ENCODE data around the gene PACS2.

Gene PACS2

DNA sequence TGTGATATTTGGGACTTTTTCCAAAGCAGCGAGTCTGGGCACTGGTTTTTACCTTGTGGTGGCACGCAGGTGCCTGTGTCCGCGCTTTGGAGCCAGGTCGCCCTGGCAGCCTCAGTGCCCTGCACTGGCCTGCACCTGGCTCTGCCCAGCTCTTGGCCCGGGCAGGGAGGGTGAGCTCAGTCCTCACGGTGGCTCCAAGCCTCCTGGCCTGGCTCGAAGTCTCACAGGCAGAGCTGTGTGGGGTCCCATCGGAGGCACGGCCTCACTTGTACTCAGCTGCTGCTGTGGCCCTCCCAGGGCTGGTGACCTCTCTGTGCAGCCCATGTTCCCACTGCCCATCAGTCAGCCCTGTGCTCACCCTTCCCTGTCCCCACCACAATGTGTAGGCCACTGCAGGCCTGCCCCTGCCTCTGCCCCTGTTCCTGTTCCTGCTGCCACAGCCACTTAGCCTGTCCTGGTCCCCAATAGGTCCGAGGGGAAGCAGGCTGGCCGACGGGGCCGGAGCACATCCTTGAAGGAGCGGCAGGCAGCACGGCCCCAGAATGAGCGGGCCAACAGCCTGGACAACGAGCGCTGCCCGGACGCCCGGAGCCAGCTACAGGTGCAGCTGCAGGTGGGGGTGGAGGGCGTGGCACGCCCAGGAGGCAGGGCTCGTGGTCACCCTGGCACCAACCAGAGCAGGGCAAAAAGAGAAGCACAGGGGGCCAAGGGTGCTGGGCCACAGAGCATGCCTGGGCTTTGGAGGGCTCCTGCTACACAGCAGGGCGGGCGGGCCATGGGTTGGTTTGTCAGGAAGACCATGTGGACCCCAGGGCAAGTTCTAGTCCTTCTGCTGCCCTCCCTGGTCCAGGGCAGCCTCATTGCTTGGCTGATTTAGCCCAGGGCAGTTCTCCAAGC lies 67.1 kb downstream of the PACS2 start:
- no peaks in the 10 kb centered on the region for H3K9me3 ChIP-seq (replicated peaks; ENCODE audit: low read length)
- no peaks in the 10 kb centered on the region for H3K27me3 ChIP-seq (ENCODE audit: control insufficient read depth, insufficient read depth, low read length)
- peaks cover 15% of the 10 kb centered on the region for H3K36me3 ChIP-seq (ENCODE audit: insufficient read depth, low read length)
- H3K4me3 ChIP-seq (ENCODE audit: low read length) = no peak overlapping the region
- no peak overlapping the region for H3K4me2 ChIP-seq (ENCODE audit: low read length)
- no peaks in the 10 kb centered on the region for H3K4me1 ChIP-seq (ENCODE audit: control insufficient read depth, insufficient read depth, low read length)
- H3K9ac ChIP-seq (ENCODE audit: low read depth, low read length) = no peak overlapping the region

DNA sequence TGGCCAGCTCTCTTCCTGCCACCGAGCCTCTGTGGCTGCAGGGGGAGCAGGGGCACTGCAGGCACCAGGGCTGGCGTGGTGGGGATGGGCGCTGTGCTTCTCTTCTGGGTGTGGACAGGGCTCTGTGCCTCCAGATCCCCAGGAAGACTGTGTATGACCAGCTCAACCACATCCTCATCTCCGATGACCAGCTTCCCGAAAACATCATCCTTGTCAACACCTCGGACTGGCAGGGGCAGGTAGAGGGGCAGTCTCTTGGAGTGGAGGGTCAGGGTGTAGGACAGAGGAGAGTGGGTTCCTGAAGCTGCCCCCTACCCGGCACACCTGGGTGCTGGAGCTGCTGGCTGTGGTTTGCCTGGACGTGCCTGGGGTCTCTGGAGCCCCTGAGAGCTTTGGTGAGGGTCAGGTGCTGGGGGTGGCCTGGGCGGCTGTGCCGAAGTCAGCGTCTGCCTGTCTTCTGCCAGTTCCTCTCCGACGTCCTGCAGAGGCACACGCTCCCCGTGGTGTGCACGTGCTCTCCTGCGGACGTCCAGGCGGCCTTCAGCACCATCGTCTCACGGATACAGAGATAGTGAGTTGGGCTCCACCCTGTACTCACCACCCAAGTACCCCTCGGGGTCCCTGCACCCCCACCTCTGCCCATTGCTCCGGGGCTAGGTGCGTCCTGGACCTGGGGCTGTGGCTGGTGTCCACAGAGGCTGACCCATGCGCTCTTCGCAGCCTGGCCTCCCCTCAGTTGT lies 68.0 kb downstream of the PACS2 start:
- no peak overlapping the region for H3K4me3 ChIP-seq (ENCODE audit: low read length)
- peaks cover 15% of the 10 kb centered on the region for H3K36me3 ChIP-seq (ENCODE audit: insufficient read depth, low read length)
- no peaks in the 10 kb centered on the region for H3K9me3 ChIP-seq (replicated peaks; ENCODE audit: low read length)
- H3K27me3 ChIP-seq (ENCODE audit: control insufficient read depth, insufficient read depth, low read length) = no peaks in the 10 kb centered on the region
- H3K4me1 ChIP-seq (ENCODE audit: control insufficient read depth, insufficient read depth, low read length) = no peaks in the 10 kb centered on the region
- H3K9ac ChIP-seq (ENCODE audit: low read depth, low read length) = no peak overlapping the region
- H3K4me2 ChIP-seq (ENCODE audit: low read length) = no peak overlapping the region

GRCh38 chr14:105383083-105383730 lies 68.7 kb downstream of the PACS2 start:
- Histone ChIP-seq H3K9ac (ENCODE audit: low read depth, low read length) (no peak overlapping the region), H3K36me3 (ENCODE audit: insufficient read depth, low read length) (peaks cover 15% of the 10 kb centered on the region), H3K9me3 (replicated peaks; ENCODE audit: low read length) (no peaks in the 10 kb centered on the region), H3K27me3 (ENCODE audit: control insufficient read depth, insufficient read depth, low read length) (no peaks in the 10 kb centered on the region), H3K4me2 (ENCODE audit: low read length) (no peak overlapping the region), H3K4me3 (ENCODE audit: low read length) (no peak overlapping the region), H3K4me1 (ENCODE audit: control insufficient read depth, insufficient read depth, low read length) (no peaks in the 10 kb centered on the region)

- H3K9me3 ChIP-seq (replicated peaks; ENCODE audit: low read length) = no peaks in the 10 kb centered on the region
- H3K4me2 ChIP-seq (ENCODE audit: low read length) = no peak overlapping the region
- H3K9ac ChIP-seq (ENCODE audit: low read depth, low read length) = no peak overlapping the region
- peaks cover under 1% of the 10 kb centered on the region for H3K4me1 ChIP-seq (ENCODE audit: control insufficient read depth, insufficient read depth, low read length)
- H3K4me3 ChIP-seq (ENCODE audit: low read length) = no peak overlapping the region
- H3K27me3 ChIP-seq (ENCODE audit: control insufficient read depth, insufficient read depth, low read length) = no peaks in the 10 kb centered on the region
- H3K36me3 ChIP-seq (ENCODE audit: insufficient read depth, low read length) = peaks cover 15% of the 10 kb centered on the region
Observed at GRCh38 chr14:105384041-105384557, 69.6 kb downstream of the PACS2 start.

DNA sequence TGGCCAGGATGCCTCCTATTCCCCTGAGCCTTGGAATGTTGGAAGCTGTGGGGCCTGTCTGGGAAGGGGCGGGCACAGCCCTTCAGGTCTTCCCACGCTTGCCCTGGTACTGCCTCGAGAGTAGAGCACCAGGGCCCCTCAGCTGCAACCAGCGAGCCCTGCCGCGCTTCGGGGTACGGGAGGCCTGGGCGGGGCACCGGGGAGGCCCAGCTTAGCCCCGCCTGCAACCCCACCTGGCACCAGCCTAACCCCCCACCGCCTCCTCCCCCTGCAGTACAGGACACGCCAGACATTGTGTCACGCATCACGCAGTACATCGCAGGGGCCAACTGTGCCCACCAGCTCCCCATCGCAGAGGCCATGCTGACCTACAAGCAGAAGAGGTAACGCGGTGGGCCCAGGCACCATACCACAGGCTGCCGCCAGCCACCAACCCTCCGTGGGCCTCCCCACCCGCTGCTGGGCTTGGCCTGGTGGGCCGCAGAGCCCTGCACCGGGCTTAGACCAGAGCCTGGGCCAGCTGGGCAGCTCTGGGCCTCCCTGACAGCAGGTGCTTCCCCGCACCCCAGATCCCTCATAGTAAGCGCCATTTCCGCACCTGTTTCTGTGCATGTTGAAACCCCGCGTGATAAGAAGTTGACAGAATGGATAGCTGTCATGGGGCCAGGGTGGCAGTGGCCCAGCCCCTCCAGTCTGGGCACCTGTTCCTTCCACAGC lies 70.2 kb downstream of the PACS2 start:
- Histone ChIP-seq H3K4me3 (ENCODE audit: low read length) (no peak overlapping the region), H3K4me1 (ENCODE audit: control insufficient read depth, insufficient read depth, low read length) (peaks cover 7% of the 10 kb centered on the region), H3K27me3 (ENCODE audit: control insufficient read depth, insufficient read depth, low read length) (no peaks in the 10 kb centered on the region), H3K9me3 (replicated peaks; ENCODE audit: low read length) (no peaks in the 10 kb centered on the region), H3K4me2 (ENCODE audit: low read length) (no peak overlapping the region), H3K36me3 (ENCODE audit: insufficient read depth, low read length) (peaks cover 14% of the 10 kb centered on the region), H3K9ac (ENCODE audit: low read depth, low read length) (no peak overlapping the region)

DNA sequence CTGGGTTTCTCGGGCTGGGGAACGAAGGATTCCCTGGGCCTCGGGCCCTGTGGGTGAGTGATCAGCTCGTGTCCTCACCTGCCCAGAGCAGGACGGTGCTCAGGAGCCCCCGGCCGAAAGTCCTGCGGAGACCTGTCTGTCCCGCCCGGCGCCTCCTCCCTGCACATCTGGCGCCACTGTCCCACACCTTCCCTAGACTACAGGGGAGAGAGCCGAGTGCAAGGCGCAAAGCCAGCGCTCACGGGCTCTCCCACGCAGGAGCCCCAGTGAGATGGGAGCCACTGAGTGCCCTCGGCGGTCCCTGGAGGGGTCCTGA lies 70.7 kb downstream of the PACS2 start:
- peaks cover 11% of the 10 kb centered on the region for H3K36me3 ChIP-seq (ENCODE audit: insufficient read depth, low read length)
- no peaks in the 10 kb centered on the region for H3K27me3 ChIP-seq (ENCODE audit: control insufficient read depth, insufficient read depth, low read length)
- H3K4me2 ChIP-seq (ENCODE audit: low read length) = no peak overlapping the region
- peaks cover 12% of the 10 kb centered on the region for H3K4me1 ChIP-seq (ENCODE audit: control insufficient read depth, insufficient read depth, low read length)
- no peak overlapping the region for H3K9ac ChIP-seq (ENCODE audit: low read depth, low read length)
- H3K4me3 ChIP-seq (ENCODE audit: low read length) = no peak overlapping the region
- no peaks in the 10 kb centered on the region for H3K9me3 ChIP-seq (replicated peaks; ENCODE audit: low read length)

- Histone ChIP-seq H3K9ac (ENCODE audit: low read depth, low read length) (no peak overlapping the region), H3K36me3 (ENCODE audit: insufficient read depth, low read length) (peaks cover 11% of the 10 kb centered on the region), H3K4me1 (ENCODE audit: control insufficient read depth, insufficient read depth, low read length) (peaks cover 14% of the 10 kb centered on the region), H3K4me2 (ENCODE audit: low read length) (no peak overlapping the region), H3K4me3 (ENCODE audit: low read length) (no peak overlapping the region), H3K27me3 (ENCODE audit: control insufficient read depth, insufficient read depth, low read length) (no peaks in the 10 kb centered on the region), H3K9me3 (replicated peaks; ENCODE audit: low read length) (no peaks in the 10 kb centered on the region)
Observed at GRCh38 chr14:105385698-105386365, 71.3 kb downstream of the PACS2 start.

GRCh38 chr14:105386581-105387529 lies 72.3 kb downstream of the PACS2 start:
- H3K9me3 ChIP-seq (replicated peaks; ENCODE audit: low read length) = no peaks in the 10 kb centered on the region
- H3K36me3 ChIP-seq (ENCODE audit: insufficient read depth, low read length) = peaks cover 11% of the 10 kb centered on the region
- H3K9ac ChIP-seq (ENCODE audit: low read depth, low read length) = no peak overlapping the region
- H3K27me3 ChIP-seq (ENCODE audit: control insufficient read depth, insufficient read depth, low read length) = no peaks in the 10 kb centered on the region
- H3K4me1 ChIP-seq (ENCODE audit: control insufficient read depth, insufficient read depth, low read length) = peaks cover 14% of the 10 kb centered on the region
- no peak overlapping the region for H3K4me2 ChIP-seq (ENCODE audit: low read length)
- H3K4me3 ChIP-seq (ENCODE audit: low read length) = no peak overlapping the region

DNA sequence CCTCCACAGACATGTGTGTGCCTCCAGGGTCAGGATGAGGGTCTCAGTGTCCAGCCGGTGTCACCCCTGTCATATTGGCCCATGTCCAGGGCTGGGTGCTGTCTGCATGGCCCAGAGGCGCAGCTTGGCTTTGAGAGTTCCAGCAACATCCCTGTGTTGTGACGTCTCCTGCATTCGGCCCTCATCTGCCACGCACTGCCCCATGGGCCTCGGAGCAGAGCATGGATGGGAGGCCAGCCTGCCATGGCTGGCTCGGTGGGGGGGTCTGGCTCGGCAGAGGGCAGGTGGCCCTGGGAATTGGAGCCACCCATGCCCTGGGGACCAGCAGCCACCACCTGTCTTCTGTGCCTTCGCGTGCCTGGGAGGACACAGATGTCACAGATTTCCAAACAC lies 73.0 kb downstream of the PACS2 start:
- H3K4me3 ChIP-seq (ENCODE audit: low read length) = no peak overlapping the region
- H3K4me2 ChIP-seq (ENCODE audit: low read length) = no peak overlapping the region
- H3K36me3 ChIP-seq (ENCODE audit: insufficient read depth, low read length) = peaks cover 8% of the 10 kb centered on the region
- no peak overlapping the region for H3K9ac ChIP-seq (ENCODE audit: low read depth, low read length)
- H3K27me3 ChIP-seq (ENCODE audit: control insufficient read depth, insufficient read depth, low read length) = no peaks in the 10 kb centered on the region
- peaks cover 14% of the 10 kb centered on the region for H3K4me1 ChIP-seq (ENCODE audit: control insufficient read depth, insufficient read depth, low read length)
- H3K9me3 ChIP-seq (replicated peaks; ENCODE audit: low read length) = no peaks in the 10 kb centered on the region
